A549 (cell line): Measurements from ENCODE around the gene REXO5. TPM values are rescaled to one million over a fixed set of nuclear protein-coding genes. Genes with fewer than 3 reads are reported as not detected.

Source experiments
- ATAC-seq, 2 experiments: fragments of 200-7000 bp in 1 of 2; fragments of >200 bp in 1 of 2; cut with Nextera tagmentation in 1 of 2; cut with Tn5 transposase in 1 of 2; 3 replicates each; pipeline versions ENCODE4 v1.8.0 to v1.9.1; 2018 to 2020; ENCODE audit warnings: mild to moderate bottlenecking in 1 of 2, moderate library complexity in 1 of 2
- CTCF ChIA-PET: fragments of 300-600 bp; sonication (Branson Sonifier 250); formaldehyde crosslinking; extraction: SDS; loops from one replicate; lab custom pipeline; 2021; ENCODE audit warnings: antibody characterized with exemption, inconsistent platforms; lab: Yijun Ruan, JAX
- POLR2A ChIA-PET: fragments of 350-600 bp; formaldehyde crosslinking; extraction: SDS; loops from one replicate; lab custom pipeline; 2021; ENCODE audit warnings: antibody characterized with exemption, inconsistent platforms; lab: Yijun Ruan, JAX
- DNase-seq, 2 experiments: peaks; one replicate each; pipeline versions ENCODE4 v3.0.0 to v3.0.0-alpha.2; 2011 to 2016; ENCODE audit warnings: low read depth in 1 of 2, low spot score in 1 of 2
- FAIRE-seq: peaks from 2 replicates; lab custom pipeline; 2011; peaks lifted over from hg19 to GRCh38; lab: Jason Lieb, UNC
- H3K27ac ChIP-seq, 2 experiments: fragments of >200 bp; sonication (Bioruptor Twin); formaldehyde crosslinking; 3 replicates each; pipeline ENCODE4 v1.5.1; 2016 to 2017
- H3K4me1 ChIP-seq: fragments of >200 bp; sonication (Bioruptor Twin); formaldehyde crosslinking; 3 replicates; pipeline ENCODE4 v1.6.1; 2016
- H3K4me2 ChIP-seq: fragments of >200 bp; sonication (Bioruptor Twin); formaldehyde crosslinking; 3 replicates; pipeline ENCODE4 v1.6.1; 2016
- H3K4me3 ChIP-seq: fragments of >200 bp; sonication (Bioruptor Twin); formaldehyde crosslinking; 3 replicates; pipeline ENCODE4 v1.5.1; 2016
- H3K9me3 ChIP-seq: fragments of >200 bp; sonication (Bioruptor Twin); formaldehyde crosslinking; 3 replicates; pipeline ENCODE4 v1.6.1; 2016
- CEBPB ChIP-seq, 2 experiments: fragments of >200 bp in 1 of 2; sonication (Bioruptor Twin) in 1 of 2; formaldehyde crosslinking in 1 of 2; IDR thresholded peaks; 2 replicates each; pipeline ENCODE4 v1.6.1; 2012 to 2016
- CHD2 ChIP-seq: fragments of 150-350 bp; IDR thresholded peaks from 2 replicates; pipeline ENCODE4 v1.6.1; 2014; ENCODE audit warnings: low read length; ENCODE audit not compliant: partially characterized antibody
- FOSB ChIP-seq: fragments of 250-450 bp; sonication (Bioruptor Pico); IDR thresholded peaks from 2 replicates; pipeline ENCODE4 v1.5.0; 2020; ENCODE audit warnings: mild to moderate bottlenecking, moderate library complexity
- GATA3 ChIP-seq: IDR thresholded peaks from 2 replicates; pipeline ENCODE4 v1.6.1; 2012; ENCODE audit warnings: borderline replicate concordance
- HDAC2 ChIP-seq: fragments of 200-600 bp; sonication (generic); IDR thresholded peaks from 2 replicates; pipeline ENCODE4 v1.6.1; 2016
- HEYL ChIP-seq: fragments of 250-450 bp; sonication (Bioruptor Pico); IDR thresholded peaks from 2 replicates; pipeline ENCODE4 v1.8.0; 2021; ENCODE audit warnings: mild to moderate bottlenecking, moderate library complexity
- HMGXB4 ChIP-seq: fragments of 250-450 bp; sonication (Bioruptor Pico); IDR thresholded peaks from 2 replicates; pipeline ENCODE4 v1.5.0; 2021; ENCODE audit warnings: mild to moderate bottlenecking, moderate library complexity, borderline replicate concordance
- KDM1A ChIP-seq: fragments of 200-600 bp; sonication (generic); IDR thresholded peaks from 2 replicates; pipeline ENCODE4 v1.6.1; 2016; ENCODE audit warnings: low read depth, mild to moderate bottlenecking
- KDM5A ChIP-seq: fragments of 200-600 bp; sonication (generic); IDR thresholded peaks from 2 replicates; pipeline ENCODE4 v1.6.1; 2016; ENCODE audit warnings: antibody characterized with exemption, mild to moderate bottlenecking
- PHF8 ChIP-seq: fragments of 200-600 bp; sonication (generic); IDR thresholded peaks from 2 replicates; pipeline ENCODE4 v1.6.1; 2016; ENCODE audit warnings: low read depth, mild to moderate bottlenecking, antibody characterized with exemption, moderate library complexity, borderline replicate concordance
- RARB ChIP-seq: fragments of 250-450 bp; sonication (Bioruptor Pico); IDR thresholded peaks from 2 replicates; pipeline ENCODE4 v1.8.0; 2021; ENCODE audit warnings: mild to moderate bottlenecking, moderate library complexity
- RCOR1 ChIP-seq: fragments of 150-350 bp; IDR thresholded peaks from 2 replicates; pipeline ENCODE4 v1.6.1; 2014; ENCODE audit warnings: antibody characterized with exemption, low read length, low read depth
- RNF2 ChIP-seq: fragments of 200-600 bp; sonication (generic); IDR thresholded peaks from 2 replicates; pipeline ENCODE4 v1.6.1; 2016; ENCODE audit warnings: low read depth, mild to moderate bottlenecking, antibody characterized with exemption, moderate library complexity, borderline replicate concordance
- SREBF2 ChIP-seq: fragments of 450-650 bp; IDR thresholded peaks from 2 replicates; pipeline ENCODE4 v1.6.1; 2014; ENCODE audit warnings: mild to moderate bottlenecking, moderate library complexity
- TP53 ChIP-seq: fragments of 250-450 bp; sonication (Bioruptor Pico); IDR thresholded peaks from 2 replicates; pipeline ENCODE4 v1.5.0; 2021; ENCODE audit warnings: mild to moderate bottlenecking, moderate library complexity
- WGBS: methylation state at CpG from one replicate; pipeline ENCODE4 v1.1.6; 2017; ENCODE audit errors: missing lambda C conversion rate; 5-methylcytosine and 5-hydroxymethylcytosine counted together
- polyA plus RNA-seq, 4 experiments: library from polyadenylated mRNA; depleted of rRNA in 3 of 4; stranded (reverse); fragments of >200 nt; fragmentation: RNase III in 1 of 4; extraction: RNeasy Plus Mini Kit Qiagen cat#74134 plus additional on column Dnase treatment in 1 of 4; gene quantifications; 2 replicates in 3 of 4; 3 replicates in 1 of 4; pipeline ENCODE4 v1.2.3, GENCODE V29; 2011 to 2017
- TF ChIP-seq, protein P1 (sequence below): fragments of 450-650 bp; IDR thresholded peaks from 2 replicates; pipeline ENCODE4 v1.6.1; 2014; ENCODE audit warnings: antibody characterized with exemption
- TF ChIP-seq, protein P2 (sequence below): IDR thresholded peaks from 2 replicates; pipeline ENCODE4 v1.6.1; 2012
- TF ChIP-seq, protein P3 (sequence below): fragments of >200 bp; sonication (Bioruptor Twin); formaldehyde crosslinking; IDR thresholded peaks from 3 replicates; pipeline ENCODE4 v1.5.1; 2016
- TF ChIP-seq, protein P4 (sequence below): fragments of >200 bp; sonication (Bioruptor Twin); formaldehyde crosslinking; IDR thresholded peaks from 2 replicates; pipeline ENCODE4 v1.6.1; 2016

Gene REXO5
- polyA plus RNA-seq, 2 of the 4 experiments (the other 2 are of a cell fraction), result 4.0 to 5.1 TPM

DNA sequence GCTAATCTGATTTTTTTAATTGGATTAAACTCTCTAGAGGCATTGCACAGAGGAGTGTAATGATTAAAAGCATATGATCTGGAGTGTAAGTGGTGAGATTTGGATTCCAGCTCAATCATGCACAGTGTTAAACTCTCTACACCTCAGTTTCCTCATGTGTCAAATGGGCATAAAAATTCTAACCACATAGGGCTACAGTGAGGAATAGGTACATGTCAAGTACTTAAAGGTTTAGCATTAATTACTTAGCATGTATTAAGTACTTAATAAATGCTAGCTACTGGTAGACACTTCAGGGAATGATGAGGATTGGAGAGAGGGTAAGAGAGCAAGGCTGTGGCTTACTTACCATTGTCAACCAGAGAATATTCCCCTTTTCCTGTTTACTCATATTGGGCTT, 17.2 kb upstream of the REXO5 start:
- DNase-seq (no peak), FAIRE-seq (no peak), ATAC-seq (no peak)
- Histone ChIP-seq H3K9me3 (no peaks in the 10 kb centered on the region), H3K4me1 (no peaks in the 10 kb centered on the region), H3K4me2 (no peak overlapping the region), H3K27ac (no peak overlapping the region), H3K4me3 (no peak overlapping the region)
- POLR2A ChIA-PET, result no interaction called here
- CTCF ChIA-PET, result interaction anchor here (0.7 to 3.3 kb wide), 4 partner anchors 10 to 384 kb away, joined by 3 to 12 read pairs (median 6); partner anchors contain the start of genes ERI2 and REXO5
- TF ChIP-seq CEBPB (IDR thresholded peaks at IDR 0.05) (no peak), PHF8 (no peak), RARB (CRISPR knock-in tag) (no peak), CHD2 (no peak), FOSB (no peak)
- TF ChIP-seq, protein P1, sequence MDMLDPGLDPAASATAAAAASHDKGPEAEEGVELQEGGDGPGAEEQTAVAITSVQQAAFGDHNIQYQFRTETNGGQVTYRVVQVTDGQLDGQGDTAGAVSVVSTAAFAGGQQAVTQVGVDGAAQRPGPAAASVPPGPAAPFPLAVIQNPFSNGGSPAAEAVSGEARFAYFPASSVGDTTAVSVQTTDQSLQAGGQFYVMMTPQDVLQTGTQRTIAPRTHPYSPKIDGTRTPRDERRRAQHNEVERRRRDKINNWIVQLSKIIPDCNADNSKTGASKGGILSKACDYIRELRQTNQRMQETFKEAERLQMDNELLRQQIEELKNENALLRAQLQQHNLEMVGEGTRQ, result no peak
- TF ChIP-seq, protein P2, sequence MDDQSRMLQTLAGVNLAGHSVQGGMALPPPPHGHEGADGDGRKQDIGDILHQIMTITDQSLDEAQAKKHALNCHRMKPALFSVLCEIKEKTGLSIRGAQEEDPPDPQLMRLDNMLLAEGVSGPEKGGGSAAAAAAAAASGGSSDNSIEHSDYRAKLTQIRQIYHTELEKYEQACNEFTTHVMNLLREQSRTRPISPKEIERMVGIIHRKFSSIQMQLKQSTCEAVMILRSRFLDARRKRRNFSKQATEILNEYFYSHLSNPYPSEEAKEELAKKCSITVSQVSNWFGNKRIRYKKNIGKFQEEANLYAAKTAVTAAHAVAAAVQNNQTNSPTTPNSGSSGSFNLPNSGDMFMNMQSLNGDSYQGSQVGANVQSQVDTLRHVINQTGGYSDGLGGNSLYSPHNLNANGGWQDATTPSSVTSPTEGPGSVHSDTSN, result no peak

DNA sequence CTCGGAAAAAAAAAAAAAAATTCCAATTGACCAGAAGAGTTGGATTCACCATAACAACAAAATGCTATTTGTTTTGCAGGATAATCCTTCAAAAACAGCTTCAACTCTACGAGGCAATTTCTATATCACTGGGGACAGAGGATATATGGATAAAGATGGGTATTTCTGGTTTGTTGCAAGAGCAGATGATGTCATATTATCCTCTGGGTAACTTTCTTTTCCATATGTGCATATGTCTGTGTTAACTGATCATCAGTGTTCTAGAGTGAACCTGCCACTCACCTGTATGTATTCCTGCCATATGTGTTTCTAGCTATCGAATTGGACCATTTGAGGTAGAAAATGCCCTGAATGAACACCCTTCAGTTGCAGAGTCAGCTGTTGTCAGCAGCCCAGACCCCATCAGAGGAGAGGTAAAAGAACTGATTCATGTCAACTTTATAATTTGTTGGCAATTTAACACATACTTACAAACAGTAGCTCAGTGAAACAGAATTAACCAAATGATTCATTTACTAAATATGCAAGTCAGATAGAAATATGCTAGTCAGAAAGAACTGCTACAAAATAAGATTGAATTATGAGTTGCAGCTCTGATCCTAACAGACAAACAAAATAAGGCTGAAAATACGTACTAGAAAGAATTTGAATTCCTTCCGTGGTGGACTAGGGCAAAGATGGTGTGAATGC, 14.3 kb upstream of the REXO5 start:
- no peak for FAIRE-seq
- POLR2A ChIA-PET, result no interaction called here

GRCh38 chr16:20798364-20798763, 8.0 kb upstream of the REXO5 start:
- no peak overlapping the region for H3K4me2 ChIP-seq
- no peak overlapping the region for H3K4me3 ChIP-seq
- no peaks in the 10 kb centered on the region for H3K4me1 ChIP-seq
- WGBS, result 86% methylated on average over 2 of the region's 2 CpGs
- TF ChIP-seq GATA3, result no peak
- TF ChIP-seq HMGXB4, result no peak
- no peak for TF ChIP-seq TP53 (CRISPR knock-in tag)
- FAIRE-seq (no peak), ATAC-seq (no peak), DNase-seq (no peak)
- CTCF ChIA-PET, result interaction anchor here (1.4 to 1.9 kb wide), 3 partner anchors 9 to 51 kb away, joined by 4 to 8 read pairs (median 6); no protein-coding TSS in a partner anchor
- H3K27ac ChIP-seq, result no peak overlapping the region
- POLR2A ChIA-PET, result no interaction called here
- H3K9me3 ChIP-seq, result no peaks in the 10 kb centered on the region

More for the DNA sequence above, 14.3 kb upstream of the REXO5 start:
- Histone ChIP-seq H3K4me1 (no peaks in the 10 kb centered on the region), H3K9me3 (no peaks in the 10 kb centered on the region), H3K4me3 (no peak overlapping the region), H3K27ac (no peak overlapping the region), H3K4me2 (no peak overlapping the region)
- ATAC-seq (no peak), DNase-seq (no peak)
- 79% methylated on average over 5 of the region's 5 CpGs for WGBS
- TF ChIP-seq KDM1A (no peak), HEYL (CRISPR knock-in tag) (no peak), TP53 (CRISPR knock-in tag) (no peak), RNF2 (no peak), RCOR1 (no peak), KDM5A (no peak), CEBPB (IDR thresholded peaks at IDR 0.05) (no peak), SREBF2 (no peak), HDAC2 (no peak), RARB (CRISPR knock-in tag) (no peak)
- TF ChIP-seq, protein P3, sequence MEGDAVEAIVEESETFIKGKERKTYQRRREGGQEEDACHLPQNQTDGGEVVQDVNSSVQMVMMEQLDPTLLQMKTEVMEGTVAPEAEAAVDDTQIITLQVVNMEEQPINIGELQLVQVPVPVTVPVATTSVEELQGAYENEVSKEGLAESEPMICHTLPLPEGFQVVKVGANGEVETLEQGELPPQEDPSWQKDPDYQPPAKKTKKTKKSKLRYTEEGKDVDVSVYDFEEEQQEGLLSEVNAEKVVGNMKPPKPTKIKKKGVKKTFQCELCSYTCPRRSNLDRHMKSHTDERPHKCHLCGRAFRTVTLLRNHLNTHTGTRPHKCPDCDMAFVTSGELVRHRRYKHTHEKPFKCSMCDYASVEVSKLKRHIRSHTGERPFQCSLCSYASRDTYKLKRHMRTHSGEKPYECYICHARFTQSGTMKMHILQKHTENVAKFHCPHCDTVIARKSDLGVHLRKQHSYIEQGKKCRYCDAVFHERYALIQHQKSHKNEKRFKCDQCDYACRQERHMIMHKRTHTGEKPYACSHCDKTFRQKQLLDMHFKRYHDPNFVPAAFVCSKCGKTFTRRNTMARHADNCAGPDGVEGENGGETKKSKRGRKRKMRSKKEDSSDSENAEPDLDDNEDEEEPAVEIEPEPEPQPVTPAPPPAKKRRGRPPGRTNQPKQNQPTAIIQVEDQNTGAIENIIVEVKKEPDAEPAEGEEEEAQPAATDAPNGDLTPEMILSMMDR, result no peak
- TF ChIP-seq, protein P4, sequence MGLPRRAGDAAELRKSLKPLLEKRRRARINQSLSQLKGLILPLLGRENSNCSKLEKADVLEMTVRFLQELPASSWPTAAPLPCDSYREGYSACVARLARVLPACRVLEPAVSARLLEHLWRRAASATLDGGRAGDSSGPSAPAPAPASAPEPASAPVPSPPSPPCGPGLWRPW, result no peak
- CTCF ChIA-PET, result interaction anchor here (0.9 to 1.6 kb wide), 6 partner anchors 8 to 292 kb away, joined by 3 to 7 read pairs (median 3); partner anchors contain the start of genes ERI2 and REXO5
